DMS53 treated with DMSO at 0.1 percent for 48 hours (cell line): ENCODE results near the gene KIFC3.
A peak's percentile ranks its signal among the peaks of the same experiment; 100 is the strongest.
"Not testable (repeated sequence)": the region's sequence is repeated elsewhere in the genome, so short reads cannot be mapped to it uniquely, and the experiment has no call there.

Source experiments
- DNase-seq: peaks from one replicate; lab custom pipeline; 2025; ENCODE audit not compliant: unreplicated experiment; lab: John Stamatoyannopoulos, UW

KIFC3 gene

DNA sequence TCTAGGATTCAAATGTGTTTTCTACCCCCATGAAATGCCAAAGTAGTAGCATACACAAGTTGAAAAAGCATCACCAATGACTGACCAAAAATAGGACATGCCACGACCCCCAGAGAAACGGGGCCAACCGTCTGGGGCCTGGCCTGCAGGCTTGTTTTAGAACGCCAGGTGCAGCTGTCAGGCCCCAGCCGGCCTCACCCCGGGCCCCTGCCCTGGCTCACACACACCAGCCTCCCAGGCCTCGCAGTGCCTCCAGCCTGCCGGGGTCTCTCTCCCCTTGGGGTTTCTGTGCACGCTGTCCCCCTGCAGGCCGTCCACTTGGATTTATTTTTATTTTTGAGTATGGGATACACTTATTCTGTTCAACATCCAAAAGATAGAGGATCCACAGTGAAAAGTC, 58.8 kb downstream of the KIFC3 start:
- no peak for DNase-seq

DNA sequence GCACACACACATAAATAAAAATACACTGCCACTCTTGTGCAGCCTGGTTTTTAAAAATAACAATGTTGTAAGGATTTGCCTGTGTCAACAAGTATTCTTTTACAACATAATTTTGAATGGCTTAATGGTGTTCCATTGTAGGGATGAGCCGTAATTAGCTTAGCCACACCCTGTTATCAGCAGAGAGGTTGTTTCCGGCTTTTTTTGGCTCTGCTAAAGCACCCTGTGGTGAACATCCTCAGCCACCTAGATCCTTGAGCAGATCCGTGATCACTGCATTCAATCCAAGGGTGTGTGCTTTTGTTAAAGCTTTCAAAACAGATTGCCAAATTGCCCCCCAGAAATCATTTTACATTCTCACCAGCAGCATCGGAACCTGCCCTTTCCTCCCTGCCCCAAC, 59.7 kb downstream of the KIFC3 start:
- DNase-seq = no peak

DNA sequence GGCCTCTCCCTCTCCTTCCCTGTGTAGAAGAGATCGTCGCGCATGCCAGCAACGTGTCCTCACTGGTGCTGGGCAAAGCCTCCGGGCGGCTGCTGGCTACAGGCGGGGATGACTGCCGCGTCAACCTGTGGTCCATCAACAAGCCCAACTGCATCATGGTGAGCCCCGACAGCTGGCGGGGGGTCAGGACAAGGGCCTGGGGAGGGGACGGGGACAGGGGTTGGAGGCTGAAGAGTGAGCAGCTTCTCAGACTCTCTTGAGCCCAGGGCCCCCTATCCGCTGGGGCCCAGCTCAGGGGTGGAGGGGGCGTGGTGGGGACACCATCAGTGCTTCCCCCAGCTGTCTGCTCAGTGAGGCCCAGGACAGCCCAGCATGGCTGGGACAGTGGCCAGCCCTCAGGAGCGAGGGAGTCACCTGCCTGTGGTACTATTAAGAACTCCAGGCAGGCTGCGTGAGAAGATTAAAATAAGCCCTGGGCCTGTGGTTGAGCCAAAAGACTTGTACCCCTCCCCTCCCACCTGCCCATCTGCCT, 60.6 kb downstream of the KIFC3 start:
- DNase-seq = no peak

DNA sequence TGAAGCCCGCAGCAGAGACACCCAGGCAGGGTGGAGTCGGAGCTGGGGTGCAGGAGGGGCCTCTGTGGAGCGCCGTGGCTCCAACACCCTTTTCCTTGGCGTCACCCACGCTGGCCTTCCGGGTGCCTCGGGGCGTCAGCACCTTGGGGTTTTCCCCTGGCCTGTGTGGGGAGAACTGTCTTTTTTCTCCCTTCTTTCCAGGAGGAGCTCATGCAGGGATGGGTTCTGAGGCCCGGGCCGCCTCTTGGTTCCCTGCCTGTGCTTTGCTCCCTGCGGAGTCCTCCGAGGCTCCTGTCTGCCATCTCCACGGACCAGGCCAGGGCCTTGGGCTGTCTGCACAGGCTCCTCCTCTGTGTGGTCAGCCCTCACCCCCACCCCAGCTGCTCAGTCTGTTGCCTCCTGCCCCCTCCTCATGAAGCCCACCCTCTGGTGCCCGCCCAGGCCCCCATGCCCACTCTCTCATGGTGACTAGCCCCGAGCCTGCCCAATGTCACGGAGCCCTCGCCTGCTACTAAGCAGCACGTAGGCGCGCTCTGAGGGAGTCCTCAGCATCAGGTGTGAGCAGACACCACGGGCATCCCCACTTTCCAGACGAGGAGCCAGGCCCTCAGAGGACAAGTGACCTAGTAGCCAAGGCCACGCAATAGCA, 61.7 kb downstream of the KIFC3 start:
- no peak for DNase-seq

DNA sequence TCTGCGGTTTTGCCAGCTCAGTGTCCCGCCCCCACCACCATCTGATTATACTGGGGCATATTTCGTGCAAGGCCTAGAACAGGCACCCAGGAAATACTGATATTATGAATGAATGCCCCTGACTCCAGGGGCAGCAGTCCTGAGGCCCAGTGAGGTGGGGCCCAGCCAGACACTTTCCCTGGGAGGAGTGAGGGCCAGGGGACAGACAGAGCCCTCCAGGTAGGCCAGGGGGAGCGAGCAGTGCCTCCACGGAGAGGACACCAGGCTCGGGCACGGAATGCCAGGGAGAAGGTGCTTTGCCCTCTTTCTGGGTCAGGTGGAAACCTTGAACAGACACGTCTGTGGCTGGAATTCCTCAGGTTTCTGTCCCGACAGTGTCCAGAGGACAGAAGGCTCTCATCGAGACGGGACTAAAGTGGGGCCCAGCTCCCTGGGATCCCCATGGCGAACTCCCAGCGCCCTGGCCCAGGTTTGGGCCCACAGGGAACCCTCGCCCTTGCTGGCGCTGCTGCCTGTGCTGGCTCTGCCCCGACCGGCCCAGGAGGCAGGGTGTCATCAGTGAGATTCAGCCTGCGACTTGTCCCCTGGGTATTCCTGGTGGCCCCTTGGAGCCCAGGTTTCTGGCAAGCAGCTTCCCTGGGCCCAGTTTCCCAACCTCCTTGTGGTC, 62.4 kb downstream of the KIFC3 start:
- DNase-seq = no peak

DNA sequence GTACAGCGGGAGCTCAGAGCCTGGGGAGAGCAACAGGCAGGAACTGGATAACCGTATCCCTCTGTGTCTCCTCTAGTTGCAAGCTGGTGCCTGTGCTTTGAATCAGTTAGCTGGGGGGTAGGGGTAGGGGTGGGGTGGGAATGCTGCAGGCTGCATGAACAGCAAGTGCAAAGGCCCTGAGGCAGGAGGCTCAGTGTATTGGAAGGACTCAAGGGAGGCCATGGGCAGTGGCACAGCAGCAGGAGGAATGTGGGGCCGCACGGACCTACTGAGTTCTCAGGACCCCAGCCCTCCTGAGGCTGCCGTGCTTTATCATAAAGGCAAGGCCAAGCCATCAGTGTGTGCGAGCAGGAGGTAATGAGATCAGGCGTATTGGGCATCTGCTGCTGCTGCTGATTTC, 63.4 kb downstream of the KIFC3 start:
- DNase-seq = no peak

DNA sequence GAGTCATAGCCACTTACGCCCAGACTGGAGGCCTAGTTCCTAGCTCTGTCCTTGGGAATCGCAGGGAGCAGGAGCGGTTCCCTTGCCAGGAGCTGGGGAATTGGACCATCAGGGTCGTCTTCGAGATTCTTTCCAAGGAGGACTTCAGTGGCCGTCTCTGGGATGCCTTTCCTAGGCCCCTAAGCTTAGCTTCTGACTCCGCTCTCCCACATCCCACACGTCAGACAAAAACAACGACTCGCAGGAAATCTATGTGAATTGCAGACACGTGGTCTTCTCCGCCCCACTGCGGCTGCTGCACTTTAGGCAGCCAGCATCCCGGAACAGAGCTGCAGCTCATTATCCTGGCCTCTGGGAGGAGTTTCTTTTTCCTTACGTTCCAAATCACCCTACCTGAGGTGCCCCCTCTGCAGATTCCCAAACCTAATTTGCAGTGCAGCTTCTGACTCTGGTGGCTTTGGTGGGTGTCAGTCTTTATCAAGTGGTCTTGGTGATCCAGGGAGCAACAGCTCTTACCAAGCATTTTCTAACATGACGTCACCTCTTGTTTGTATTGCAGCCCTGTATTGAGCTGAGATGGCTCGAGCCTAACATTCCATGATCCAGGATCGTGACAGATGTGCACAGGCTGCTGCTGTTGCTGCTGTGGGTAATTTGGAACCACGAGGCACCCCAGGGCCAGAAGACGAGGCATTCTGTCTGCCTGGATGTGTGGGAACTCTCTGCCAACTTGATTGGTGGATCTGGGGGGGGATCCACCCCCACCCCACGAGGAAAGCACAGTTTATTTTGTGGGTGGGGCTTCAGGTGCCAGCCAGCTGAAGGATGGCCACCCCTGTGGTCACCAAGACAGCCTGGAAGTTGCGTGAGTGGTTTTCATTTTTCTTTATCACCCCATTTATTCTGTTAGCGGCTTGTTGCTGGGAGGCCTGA, 65.6 kb downstream of the KIFC3 start:
- peak; percentile 76 for DNase-seq

DNA sequence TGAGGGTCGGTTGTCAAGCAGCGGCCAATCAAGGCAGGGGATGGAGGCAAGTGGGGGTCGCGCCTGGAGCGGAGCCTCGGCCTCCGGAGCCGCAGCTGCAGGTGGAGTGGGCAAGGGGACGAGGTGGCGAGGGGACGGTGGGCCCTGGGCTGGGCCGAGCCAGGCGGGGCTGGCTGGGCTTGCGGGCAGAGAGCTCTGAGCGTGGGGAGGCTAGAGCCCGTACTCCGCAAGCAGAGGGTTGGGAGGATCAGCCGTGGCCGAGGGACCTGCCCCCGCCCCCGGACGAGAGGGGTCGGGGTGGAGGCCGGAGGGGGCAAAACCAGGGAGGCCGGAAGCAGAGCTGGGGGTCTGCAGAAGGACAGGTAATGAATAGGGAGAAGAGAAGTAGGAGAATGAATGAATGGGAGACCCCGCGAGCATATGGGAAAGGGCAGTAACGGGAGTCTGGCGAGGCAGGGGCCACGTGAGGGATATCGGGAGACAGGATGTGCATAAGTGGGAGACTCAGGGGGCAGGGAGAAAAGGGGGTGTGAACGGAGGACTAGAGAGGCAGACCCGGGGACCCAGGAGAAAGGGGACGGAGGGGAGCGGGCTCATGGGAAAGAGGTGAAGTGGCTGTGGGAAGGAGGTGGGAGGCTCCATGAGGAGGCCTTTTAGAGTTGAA, 66.4 kb downstream of the KIFC3 start, which contains the start of gene KATNB1:
KATNB1 (plus strand) TSS at position 16 of the 664 bp plus-strand sequence. CDS start 1,474 bp downstream, outside the sequence.
- peak; percentile 30 for DNase-seq

DNA sequence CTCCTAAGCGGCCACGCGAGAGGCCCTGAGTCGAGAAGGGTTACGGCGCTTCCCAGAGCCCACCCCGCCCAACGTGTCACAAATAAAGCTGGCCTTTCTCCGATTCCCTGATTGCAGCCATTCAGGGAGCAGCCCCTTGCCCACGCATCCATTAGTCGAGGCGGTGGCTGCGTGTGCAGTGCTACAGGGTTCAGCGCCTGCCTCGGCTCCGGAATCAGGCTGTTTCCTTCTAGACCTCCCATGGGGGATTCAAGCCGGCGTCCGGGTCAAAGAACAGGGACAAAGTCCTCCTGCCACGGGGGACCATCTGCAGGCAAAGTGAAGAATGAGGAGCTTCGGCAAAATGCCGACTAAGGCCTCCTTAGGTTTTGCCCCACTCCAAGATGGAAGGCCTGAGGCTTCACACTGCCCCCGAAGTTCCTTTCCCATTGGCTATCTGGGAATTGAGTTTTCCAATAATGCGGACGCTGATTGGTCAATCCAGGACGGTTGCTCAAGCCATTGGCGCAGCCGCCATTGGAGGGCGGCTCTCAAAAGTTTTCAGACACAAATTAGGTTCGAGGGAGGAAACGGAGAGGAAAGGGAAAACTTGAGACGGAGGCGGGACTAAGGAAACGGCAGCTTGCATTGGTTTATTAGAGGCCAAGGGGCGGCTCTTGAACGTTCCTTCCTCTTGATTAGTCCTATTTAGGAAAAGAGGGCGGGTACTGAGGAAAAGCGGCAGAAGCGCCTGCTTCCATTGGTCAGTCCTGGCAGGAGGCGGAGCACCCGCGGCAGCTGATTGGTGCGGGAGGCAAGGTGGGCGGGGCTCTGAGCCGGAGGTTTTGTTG, 67.2 kb downstream of the KIFC3 start:
- DNase-seq = peak; percentile 100

DNA sequence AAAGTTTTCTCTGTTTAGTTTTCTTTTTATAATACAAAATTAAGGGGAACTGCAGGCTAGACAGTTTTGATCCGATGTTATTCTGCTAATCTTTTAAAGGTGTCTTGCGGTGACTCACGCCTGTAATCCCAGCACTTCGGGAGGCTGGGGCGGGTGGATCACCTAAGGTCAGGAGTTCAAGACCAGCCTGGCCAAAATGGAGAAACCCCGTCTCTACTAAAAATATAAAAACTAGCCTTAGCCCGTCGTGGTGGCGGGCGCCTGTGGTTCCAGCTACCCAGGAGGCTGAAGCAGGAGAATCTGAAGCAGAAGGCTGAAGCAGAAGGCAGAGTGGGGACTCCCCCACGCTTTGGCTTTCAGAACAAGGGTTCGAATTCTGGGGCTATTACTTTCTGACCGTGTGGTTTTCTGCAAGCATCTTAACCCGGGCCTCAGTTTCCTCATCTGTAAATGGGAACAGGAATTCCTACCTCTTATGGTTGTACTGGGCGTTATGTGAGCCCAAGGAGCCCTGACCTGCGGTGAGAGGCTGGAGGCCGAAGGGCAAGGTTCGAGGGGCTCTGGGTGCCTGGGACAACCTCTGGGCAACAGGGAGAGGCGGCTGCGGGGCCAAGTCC, 67.9 kb downstream of the KIFC3 start:
- no peak for DNase-seq

DNA sequence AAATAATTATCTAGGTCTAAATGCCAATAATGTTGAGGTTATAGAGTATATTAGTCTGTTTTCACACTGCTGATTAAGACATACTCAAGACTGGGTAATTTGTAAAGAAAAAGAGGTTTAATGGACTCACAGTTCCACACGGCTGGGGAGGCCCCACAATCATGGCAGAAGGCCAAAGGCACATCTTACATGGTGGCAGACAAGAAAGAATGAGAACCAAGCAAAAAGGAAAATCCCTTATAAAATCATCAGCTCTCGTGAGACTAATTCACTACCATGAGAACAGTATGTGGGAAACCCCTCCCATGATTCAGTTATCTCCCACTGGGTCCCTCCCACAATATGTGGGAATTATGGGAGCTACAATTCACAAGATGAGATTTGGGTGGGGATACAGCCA, 69.6 kb downstream of the KIFC3 start:
- DNase-seq = no peak

- DNase-seq = no peak
Observed at GRCh38 chr16:57732037-57732436, 70.3 kb downstream of the KIFC3 start.

- no peak for DNase-seq
Observed at GRCh38 chr16:57730771-57731730, 71.2 kb downstream of the KIFC3 start.

DNA sequence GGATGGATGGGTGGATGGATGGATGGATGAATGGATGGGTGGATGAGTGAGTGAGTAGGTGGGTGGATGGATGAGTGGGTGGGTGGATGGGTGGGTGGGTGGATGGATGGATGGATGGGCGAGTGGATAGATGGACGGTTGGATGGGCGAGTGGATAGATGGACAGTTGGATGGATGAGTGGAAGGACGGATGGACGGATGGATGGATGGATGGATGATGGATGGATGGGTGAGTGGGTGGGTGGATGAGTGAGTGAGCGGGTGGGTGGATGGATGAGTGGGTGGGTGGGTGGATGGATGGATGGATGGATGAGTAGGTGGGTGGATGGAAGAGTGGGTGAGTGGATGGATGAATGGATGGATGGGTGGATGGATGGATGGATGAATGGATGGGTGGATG, 72.4 kb downstream of the KIFC3 start:
- DNase-seq = not testable (repeated sequence)

- no peak for DNase-seq
Observed at GRCh38 chr16:57729182-57729484, 73.2 kb downstream of the KIFC3 start.

GRCh38 chr16:57728336-57729181, 73.7 kb downstream of the KIFC3 start:
- no peak for DNase-seq

GRCh38 chr16:57727610-57728009, 74.7 kb downstream of the KIFC3 start:
- no peak for DNase-seq

DNA sequence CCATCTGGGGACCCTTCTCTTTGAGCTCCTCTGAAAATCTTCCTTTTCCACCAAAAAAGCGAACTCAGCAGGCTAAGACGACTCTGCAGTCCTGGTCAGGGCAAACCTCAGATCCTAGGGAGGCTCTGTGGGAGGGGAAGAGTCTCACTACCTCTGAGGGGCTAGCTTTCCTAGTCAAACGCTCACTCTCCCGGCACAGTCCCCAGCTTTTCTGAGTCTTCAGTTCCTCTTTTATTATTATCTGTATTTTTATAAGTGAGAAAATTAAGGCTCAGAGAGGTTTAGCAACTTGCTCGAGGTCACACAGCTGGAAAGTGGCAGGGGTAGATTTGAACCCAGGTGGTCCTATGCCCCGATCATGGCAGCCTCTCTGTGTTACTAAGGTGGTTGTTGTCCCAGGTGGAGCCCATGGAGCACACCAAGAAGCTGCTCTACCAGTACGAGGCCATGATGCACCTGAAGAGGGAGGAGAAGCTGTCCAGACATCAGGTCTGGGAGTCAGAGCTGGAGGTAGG, 75.8 kb downstream of the KIFC3 start:
- no peak for DNase-seq
